HG03354 (cell line): ENCODE data around the gene KRTAP19-1.
A peak's percentile ranks its signal among the peaks of the same experiment; 100 is the strongest.

Experiments
- ATAC-seq: cut with Tn5 transposase; IDR thresholded peaks from one replicate; pipeline ENCODE4 v1.9.1; 2021; ENCODE audit warnings: mild to moderate bottlenecking; ENCODE audit not compliant: unreplicated experiment, poor library complexity, severe bottlenecking

KRTAP19-1 gene

DNA sequence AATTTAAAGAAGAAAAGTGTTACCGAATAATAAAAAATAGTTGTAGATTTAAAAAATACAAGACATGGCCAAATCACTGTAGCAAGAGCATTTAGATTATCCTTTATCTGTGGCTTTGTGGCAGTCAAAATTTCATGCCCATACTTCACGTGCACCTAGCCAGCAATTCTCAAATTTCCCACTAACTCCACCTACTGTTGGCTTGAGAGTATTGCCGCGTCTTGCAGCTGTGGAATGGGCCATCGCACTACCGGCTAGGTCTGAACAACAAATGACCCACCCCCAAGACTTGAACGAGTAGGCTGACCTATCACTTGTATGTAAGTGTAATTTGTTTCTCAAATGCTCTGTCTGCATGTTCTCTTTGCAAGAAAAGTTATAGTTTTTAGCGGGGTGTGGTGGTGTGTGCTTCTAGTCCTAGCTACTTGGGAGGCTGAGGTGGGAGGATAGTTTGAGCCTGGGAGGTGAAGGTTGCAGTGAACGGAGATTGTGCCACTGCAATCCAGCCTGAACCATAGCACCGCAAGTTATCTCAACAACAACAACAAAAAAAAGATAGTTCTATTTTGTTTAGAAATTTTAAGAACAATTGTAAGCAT lies 46.0 kb downstream of the KRTAP19-1 start:
- ATAC-seq = peak; percentile 71

DNA sequence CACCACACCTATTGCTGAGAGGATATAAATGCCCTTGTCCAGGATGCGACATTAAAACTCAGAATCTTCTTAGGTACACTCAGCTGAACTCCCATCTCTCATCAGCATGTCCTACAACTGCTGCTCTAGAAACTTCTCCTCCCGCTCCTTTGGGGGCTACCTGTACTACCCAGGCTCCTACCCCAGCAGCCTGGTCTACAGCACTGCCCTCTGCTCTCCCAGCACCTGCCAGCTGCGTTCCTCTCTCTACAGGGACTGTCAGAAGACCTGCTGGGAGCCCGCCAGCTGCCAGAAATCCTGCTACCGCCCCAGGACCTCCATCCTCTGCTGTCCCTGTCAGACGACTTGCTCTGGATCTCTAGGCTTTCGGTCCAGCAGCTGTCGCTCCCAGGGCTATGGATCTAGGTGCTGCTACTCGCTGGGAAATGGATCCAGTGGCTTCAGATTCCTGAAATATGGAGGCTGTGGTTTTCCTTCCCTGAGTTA lies 50.0 kb downstream of the KRTAP19-1 start, which contains the start of gene KRTAP13-4:
Gene KRTAP13-4, plus strand, starts transcription at position 51 of the 486 bp plus-strand sequence. Its CDS starts 56 bp downstream, at position 107.
- no peak for ATAC-seq
